Measurements from ENCODE around the gene GATA2.

Gene GATA2

DNA sequence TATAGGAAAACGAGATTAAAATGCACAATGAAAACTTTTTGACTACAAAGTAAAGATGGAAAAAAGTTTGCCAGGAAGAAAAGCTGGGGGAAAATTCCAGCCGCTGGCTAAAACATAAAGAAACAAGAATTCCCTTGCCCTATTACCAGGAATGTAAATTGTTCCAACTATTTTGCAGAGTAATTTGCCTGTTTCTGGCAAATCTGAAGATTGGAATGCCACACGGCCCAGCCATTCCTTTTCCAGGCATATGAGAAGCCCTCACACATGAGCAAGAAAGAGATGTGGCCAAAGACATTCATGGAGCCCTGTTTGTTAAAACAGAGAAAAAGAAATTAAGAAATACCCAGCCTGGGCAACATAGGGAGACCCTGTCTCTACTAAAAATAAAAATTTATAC lies 8.4 kb upstream of the GATA2 start:
- DNase-seq = no peak

DNA sequence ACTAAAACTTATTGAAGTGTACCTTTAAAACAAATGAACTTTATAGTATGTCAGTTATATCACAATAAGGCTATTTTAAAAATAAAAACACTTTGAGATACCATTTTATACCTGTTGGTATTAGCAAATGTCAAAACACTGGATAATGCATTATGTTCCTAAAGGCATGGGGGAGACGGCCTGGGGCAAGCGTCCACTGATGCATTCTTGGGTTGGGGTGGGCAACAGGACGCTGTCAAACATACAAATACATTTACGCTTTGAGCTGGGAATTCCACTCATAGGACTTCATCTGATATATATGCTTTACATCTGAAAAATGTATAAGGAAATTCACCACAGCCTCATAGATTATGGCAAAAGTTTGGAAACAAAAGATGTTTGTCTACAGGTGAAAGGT lies 7.6 kb upstream of the GATA2 start:
- no peak for DNase-seq

DNA sequence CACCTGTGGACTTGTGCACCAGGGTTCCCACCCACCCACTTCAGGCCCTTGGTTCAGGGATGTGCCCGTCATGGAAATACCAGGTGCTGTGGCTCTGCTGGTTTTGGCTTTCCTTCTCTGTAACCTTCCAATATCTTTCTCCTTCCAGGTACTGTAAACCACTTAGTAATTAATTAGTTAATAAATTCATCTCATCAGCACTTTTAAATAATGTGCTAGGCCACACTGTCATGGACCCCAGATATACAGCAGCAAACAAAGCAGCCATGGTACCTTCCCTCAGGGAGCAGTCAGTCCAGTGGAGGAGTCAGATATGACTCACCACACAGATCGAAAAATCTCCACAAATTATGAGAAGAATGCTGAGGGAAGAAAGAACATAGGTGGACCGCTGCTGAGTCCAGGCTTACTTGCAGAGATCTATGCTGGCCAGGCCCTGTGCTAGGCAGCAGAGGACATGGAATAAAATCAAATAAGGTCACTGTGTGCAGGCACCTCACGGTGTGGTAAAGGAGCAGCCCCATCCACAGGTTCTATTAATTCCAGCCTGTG lies 6.8 kb upstream of the GATA2 start:
- DNase-seq = peak; percentile 34

DNA sequence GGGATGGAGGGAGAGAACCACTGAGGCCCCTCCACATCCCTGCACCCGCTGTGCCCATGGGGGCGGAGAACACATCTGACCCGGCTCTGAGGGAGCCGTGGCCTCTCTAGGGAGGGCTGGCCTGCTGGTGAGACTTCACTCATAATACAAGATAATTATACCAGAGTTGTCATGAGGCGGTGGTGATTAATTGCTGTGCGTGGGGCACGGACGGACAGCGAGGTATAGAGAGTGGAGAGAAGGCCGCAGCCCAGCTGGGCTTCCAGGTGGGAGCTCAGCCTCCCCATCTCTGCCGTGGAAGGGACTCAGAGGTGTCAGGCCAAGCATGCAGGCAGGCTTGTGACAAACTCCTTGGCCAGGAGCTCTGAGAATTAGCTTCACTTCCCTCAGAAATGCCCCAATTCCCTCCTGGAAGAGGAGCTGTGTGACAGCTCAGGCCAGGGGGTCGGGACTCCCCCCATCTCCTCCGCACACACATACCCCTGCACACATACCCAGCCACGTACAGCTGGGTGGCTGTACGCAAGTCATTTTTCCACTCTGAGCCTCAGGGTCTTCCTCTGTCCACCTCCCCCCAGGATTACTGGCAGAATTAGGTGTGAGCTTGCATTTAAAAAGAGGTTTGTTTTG lies 6.0 kb upstream of the GATA2 start:
- no peak for DNase-seq

DNA sequence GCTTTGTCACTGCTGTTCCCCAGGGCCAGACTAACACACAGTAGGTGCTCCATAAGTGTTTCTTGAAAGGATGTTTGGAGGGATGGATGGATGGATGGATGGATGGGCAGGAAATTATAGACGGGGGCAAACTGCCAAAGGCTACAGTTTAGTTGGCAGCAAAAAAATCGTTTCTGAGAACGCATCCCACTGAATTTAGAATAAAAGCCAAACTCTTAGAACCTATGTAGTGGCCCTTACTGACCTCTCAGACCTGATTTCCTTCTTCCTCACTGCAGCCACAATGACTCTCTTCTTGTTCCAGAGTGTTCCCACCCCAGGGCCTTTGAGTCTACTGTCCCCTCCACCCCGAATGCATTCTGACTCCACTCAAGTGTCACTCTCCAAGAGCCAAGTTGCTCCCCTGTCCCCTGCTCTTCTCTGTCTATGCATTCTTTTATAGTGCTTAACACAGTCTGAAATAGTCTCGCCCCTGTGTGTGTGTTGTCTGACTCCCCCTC lies 5.2 kb upstream of the GATA2 start:
- no peak for DNase-seq

DNA sequence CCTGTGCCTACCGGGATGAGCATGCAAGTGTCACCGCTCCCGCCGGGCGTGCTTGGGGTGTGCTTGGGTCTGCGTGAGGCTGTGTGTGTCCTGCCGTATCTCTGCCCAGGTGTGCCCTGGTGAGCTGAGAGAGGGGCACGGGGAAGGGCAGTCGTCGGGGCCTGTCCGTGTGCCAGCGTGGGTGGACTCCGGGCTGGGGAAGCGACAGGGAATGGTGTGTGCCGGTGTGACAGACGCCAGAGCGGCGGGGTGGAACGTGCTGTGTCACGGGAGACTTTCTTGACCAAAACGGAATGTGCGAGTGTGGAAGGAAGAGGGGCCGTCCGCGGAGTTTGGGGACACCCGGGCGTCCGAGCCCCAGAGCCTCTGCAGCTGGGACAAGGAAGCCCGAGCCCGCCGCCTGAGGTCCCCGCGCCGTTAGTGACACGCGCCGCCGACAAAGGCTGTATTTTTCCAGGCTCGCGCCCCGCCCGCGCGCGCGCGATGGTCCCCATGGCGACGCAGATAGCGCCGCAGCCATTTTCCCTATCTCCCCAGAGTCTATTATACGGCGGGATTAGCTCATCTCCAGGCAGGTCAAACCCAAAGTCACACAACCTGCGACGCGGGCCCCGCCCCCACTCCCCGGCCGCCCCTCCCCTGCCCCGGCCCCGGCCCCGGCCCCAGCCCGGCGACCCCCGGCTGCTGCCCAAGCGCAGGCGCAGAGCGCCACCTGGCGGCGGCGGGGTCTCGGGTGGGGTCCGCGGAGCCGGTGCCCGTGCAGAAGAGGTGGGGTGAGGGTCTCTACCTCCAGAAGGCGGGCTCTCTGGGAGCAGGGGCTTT lies 4.5 kb upstream of the GATA2 start:
- no peak for DNase-seq

DNA sequence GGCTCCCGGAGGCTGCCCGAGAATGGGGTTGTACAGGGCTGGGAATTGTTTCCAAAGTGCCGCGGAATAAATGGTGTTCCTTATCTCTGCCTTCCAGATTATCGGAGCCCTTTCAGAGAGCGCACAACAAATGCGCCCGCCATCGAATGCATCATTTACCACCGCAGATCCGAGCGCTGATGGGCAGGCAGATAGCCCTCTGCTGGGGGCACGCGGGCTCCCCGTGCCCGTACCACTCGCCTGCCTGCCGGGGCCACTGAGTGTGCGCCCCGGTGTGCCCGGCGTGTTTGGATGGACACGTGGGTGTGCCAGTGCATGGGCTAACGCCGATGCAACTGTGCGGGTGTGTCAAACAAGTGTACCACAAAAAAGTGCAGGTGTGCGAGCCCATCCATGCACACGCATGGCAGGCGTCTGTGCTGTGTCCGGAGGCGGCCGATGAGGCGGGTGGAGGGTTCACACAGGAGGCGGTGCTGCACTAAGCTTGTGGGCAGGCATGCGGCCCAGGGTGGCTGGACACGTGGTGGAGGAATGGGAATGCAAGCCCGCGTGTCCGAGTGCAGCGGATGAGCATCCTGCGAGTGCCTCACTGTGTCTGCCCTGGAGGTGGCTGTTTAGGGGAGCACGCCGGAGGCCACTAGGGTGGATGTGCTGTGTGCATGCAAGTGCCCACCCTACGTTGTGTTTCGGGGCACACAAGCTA lies 3.8 kb upstream of the GATA2 start:
- DNase-seq = no peak

DNA sequence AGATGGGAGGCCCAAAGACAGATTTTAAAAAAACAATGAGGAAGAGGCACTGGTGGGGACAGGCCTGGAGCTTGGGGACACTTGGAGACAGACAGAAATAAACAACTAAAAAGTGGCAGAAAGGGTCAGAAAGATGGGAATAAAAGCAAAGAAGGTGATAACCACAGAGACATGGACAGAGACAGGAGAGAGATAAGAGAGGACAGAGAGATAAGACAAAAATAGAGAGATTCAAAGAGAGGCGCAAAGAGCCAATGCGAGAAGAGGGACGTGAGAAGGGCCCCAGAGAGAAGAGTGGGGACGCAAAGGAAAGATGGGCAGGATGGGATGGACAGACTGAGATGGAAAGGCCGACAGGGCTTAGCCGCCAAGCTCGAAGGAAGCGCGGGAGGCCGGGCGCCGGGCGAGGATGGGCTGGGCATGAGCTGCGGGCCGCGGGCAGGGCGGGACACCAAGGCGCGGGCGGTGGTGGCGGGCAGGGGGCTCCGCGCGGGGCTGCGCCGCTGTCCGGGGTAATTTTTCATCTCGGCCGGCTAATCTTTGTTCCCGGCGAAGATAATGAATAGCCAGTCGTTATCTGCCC lies 3.1 kb upstream of the GATA2 start:
- DNase-seq = no peak

DNA sequence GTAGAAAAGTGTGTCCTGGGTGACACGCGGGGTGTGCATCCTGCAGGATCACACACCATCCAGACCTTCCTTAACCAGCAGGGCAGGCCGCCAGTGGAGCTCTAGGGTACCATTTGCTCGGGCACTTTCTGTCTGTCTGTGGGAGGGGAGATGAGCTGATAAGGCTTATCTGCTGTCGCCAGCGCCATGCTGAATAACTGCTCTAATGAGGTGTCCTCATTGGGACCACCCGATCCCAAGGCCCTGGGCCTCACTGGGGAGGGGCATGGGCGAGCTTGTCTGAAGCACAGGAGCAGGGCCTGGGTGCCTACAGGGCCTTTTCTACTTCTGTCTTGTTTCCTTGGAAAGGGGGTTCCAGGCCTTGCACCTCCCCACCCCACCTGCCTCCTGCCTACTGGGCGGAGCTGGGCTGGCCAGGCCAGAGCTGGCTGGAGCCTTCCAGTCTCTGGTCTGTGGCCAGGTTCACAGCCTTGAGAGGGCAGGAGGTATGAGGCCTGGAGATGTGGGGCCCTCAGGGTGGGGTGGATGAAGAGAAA lies 2.5 kb upstream of the GATA2 start:
- DNase-seq = no peak

DNA sequence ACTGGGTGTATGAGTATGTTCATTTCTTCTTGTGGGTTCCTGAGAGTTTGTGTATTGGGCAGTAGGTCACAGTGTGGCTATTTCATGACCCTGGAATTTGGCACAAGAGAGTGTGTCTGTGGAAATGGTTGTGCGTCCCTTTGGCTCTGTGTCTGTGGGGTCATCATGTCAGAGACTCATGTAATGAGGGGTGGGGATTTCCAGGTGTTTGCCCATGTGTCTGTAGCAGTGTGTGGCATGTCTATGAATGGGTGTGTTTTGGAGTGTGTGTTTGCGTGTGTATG lies 1.3 kb upstream of the GATA2 start:
- no peak for DNase-seq

DNA sequence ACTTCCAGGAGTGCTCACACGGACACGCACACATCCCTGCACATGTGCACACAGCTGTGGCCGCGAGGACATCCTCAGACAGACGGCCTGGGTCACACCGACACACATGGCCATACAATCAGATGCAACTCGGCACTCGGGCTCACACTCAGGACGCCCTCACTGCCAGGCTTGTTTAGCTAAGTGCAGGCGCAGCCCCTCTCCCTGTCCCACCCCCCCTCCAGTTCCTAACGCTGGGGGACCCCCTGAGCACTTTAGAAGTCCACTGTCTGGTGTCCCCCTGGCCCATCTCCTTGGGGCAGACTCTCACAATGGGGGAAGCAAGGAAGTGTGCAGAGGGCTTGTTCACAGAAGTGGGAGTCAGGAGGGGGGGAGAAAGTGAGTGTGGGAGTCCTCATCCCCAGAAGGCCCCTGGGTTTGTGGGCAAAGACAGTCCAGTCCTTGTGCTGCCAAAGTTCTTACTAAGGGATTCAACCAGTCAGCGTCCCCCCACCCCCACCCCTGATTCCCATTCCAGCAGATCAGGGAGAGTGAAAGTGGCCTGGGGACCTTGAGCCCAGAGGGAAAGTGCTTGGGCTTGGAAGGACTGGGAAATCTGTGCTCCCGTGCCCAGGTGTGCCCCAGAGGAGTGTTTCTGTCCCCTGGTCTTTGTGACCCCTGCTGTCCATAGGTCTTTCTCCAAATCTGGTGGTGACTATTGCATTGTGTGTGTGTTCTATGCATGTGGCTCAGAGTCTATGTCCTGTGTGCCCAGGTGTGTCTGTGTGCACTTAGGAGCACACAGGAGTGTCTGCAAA lies 767 bp upstream of the GATA2 start:
- no peak for DNase-seq

DNA sequence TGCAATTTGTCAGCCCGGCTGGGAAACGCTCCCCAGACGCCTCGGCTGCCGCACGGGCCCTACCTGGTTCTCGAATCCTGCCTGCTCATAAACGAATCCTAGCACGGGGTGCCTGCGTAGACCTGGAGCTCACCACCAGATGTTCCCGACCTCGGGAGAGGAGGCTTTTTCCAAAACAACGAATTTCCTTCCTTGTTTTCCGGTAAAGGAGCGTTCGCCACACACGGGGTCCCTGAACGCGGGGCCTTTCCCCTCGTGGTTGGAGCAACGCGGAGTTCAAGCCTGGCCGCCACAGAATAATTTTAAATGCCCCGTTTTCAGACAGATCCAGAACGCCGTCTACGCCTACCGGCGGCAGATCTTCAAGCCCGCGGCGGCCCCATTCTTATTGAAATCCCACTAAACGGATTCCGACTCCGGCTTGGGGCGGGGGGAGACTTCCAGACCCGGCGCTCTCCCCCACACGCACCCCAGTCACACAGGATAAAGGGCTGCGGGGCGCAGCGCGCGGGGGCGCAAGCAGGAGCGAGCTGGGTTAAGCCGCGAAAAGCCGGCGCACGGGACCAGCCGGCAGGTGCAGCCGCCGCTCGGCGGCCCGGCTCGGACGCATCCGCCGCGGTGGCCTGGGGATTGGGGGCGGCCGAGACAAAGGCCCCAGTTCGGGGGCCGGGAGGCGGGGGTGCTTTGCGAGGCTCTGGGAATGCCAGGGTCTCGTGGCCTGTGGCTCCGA lies 895 bp downstream of the GATA2 start:
- DNase-seq = no peak

DNA sequence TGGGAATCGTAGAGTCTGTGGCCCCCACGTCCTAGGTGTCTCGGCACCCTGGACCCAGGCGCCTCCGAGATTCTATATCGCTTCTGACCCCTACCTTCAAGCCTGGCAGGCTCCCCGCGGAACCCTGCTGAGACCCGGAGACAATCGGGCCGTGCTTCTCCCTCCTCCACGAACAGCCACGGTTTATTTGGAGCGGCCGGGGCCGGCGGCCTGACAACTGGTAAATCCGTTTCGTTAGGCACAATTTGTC lies 1.4 kb downstream of the GATA2 start:
- no peak for DNase-seq

DNA sequence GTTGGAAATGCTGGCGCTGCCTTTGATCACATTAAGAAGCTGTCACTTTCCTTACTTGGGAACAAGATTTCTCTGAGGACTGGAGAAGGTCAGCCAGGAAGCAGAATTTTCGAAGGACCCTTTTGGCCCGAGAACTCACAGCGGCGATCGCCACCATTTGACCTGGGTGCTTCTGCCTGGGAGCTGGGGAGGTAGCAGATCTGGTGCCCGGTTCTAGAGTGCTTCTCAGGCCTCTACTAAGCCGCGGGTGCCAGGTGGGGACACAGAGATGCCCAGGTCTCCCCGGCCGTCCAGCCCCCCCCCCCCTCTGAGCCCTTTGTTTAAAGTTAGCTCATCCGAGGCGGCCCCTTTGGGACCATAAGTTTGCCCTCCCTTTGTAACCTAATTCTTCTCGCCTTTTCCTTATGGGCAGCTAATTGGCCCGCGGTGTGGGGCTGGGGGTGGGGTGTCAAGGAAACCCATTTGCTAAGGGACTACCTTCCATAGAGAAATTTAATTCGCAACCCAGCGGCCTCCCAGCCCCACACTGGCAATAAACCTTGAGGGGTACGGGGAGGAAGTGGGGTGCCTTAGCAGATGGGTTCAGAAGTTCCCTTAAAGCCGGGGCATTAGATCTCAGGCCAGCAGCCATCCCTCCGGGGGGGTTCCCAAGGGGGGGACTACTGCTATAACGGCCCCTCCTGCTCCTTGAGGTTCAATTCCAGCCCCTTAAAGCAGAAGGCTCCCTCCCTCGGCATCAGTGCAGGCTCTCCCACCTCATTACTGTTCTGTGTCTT lies 1.9 kb downstream of the GATA2 start:
- no peak for DNase-seq

DNA sequence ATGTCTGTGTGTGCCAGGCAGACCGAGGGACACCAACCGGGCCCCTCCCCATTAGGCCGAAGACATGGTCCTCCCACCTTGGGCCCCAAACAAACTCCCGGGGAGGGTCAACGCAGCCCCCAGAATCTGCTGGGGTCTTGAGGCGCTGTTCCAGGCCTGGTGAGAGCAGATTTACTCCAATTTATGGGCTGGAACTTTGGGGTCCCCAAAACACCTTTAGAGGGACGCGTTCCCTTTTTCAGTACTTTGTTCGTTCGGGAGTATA lies 2.4 kb downstream of the GATA2 start:
- DNase-seq = no peak

DNA sequence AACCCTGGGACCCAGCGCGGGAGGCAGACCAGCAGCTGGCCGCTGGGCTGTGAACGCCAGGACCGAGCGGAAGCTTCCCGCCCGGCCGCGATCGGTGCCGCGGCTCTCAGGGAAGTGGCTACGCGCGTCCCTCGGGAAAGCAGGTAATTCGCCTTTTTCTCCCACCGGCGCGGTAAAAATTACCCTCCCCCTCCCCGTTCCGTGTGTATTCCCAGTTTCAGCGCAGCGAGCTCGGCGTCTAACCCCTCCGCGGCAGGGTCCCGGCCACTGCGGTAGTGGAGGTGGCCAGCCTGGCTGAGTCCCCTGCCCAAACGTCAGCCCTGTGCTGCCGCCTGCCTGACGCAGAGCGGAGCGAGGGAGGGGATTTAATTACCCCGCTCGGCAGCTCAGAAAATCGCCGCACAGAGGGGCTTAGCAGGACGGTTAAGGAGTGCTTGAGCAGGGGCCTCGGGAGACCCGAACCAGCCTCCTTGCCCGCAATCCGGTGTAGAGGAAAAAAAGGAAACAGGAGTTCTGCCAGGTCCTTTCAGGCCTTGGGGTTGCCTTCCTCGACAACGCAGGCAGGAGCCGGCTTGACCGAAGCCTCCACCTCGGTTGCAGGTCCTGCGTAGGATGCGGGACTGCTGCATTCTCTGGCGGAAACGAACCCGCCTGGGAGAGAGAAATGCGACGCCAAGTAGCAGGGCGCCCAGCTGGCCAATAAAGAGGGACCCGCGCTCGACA lies 2.9 kb downstream of the GATA2 start:
- DNase-seq = peak; percentile 40

DNA sequence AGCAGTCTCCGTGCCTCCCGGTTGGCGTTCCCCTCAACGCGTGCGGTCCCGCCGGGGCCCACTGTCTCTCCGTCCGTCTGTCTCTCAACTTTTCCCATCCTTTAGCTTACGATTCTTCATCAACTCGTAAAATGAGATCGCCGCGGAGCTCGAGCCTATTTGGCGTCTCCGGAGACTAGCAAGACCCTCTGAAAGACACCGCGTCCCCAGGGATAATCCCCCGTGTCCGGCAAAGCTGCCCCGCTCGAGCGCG lies 3.4 kb downstream of the GATA2 start:
- DNase-seq = no peak

DNA sequence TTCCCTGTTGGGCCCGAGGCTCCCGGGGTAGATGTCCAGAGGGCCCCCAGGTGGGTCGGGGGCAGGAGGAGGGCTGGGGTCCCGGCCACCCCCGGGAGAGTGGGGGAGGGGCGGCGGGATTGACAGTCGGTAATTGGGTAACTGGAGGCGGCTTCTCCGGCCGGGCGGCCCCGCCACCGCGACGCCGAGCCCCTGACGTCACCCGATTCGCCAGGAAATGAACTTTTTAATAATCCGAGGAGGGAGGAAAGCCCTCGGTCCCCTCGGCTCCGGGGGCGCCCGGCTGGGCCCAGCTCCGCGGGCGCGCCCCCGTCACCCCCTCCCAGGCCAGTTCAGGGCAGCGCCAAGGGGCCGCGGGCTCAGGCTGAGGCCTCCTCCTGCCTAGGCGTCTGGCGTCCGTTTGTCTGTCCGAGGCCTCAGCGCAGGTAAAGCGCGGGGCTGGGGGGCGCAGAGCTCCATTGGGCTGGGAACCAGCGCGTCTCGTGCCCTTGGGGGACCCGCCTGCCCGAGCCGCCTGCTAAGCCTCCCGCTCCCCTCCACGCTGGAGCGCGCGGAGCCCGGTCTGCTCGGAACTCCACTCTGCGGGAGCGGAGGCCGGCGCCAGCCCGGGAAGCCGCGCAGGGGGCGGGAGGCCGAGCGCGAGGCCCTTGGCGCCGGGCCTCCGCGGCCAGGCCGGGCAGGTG lies 3.9 kb downstream of the GATA2 start:
- DNase-seq = peak; percentile 56

DNA sequence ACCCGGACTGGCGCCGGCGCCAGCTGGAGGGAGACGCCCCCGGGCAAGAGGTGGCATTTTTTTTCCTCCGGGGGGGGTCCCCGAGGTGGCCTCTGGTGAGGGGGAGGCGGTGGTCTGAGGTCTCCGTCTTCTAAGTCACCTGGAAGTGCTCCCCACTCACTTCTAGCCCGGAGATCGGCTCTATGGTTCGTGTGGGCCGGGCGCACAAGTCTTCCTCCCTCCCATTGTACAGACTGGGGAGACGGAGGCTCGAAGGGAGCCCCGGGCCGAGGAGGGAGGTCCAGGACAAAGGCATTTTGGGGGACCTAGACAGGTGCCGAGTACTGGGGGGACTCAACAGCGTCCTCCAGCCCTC lies 4.4 kb downstream of the GATA2 start:
- no peak for DNase-seq

DNA sequence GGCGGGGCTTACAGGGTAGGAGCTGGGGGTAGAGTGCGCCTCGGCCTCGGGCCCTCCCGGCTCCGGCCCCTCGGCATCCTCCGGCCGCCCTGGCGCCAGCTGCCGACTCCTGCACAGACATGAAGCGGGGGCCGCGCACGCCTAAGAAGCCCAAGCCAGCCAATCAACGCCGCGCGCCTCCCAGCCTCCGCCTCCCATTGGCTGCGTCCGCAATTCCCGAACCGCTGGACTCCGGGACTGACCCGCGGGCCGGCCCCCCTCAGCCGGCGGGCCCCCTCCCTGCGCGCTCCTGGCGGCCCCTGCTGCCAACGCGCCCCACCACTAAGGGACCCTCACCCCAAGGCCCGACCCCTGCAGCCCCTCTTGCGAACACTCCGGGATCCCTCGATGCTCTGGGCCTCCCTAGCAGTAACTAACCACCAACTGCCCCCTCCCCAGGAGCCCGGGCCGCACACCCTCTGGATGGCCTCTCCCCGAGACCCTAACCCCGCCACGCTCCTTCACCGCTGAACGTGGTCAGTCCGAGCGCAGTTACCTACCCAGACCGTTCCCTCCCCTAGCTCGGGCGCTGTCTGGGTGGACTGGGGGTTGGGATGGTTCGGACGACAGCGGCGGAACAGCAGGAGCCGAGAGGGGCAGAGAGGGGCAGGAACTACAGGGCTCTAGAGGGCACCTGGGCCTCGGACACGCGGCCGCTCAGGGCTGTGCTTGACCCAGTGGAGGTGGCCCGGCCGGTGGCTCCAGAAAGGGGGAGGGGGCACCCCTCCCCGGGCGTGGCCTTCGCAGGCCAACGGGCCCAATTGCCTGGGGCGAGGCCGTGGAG lies 5.0 kb downstream of the GATA2 start:
- peak; percentile 85 for DNase-seq
